ENCODE results near the gene DLGAP1.

- no peak for TF ChIP-seq CTCF (IDR thresholded peaks at IDR 0.05)
- no peak for TF ChIP-seq POLR2A (IDR thresholded peaks at IDR 0.05)
- no peak for TF ChIP-seq POLR2AphosphoS5 (IDR thresholded peaks at IDR 0.05)
Measured at GRCh38 chr18:4181086-4181485, 274.0 kb downstream of the DLGAP1 start.

Measured in gastroesophageal sphincter (tissue), 3 donors.